Keratinocyte (primary cell): ENCODE data around the gene USHBP1.

Source experiments
- EZH2 ChIP-seq: IDR thresholded peaks from one replicate; pipeline ENCODE4 v1.6.1; 2012; ENCODE audit warnings: inconsistent platforms, mild to moderate bottlenecking, low read length, moderate library complexity
- TF ChIP-seq, protein P1 (sequence below), 3 experiments: IDR thresholded peaks in 1 of 3; conservative IDR thresholded peaks in 1 of 3; optimal IDR thresholded peaks in 1 of 3; 2 replicates in 2 of 3; 3 replicates in 1 of 3; pipeline versions ENCODE3 to v1.5.1; 2011; ENCODE audit warnings: low read length in 3 of 3, mild to moderate bottlenecking in 3 of 3, moderate library complexity in 2 of 3, control low read depth in 1 of 3, inconsistent platforms in 1 of 3; ENCODE audit not compliant: insufficient read depth in 2 of 3; ENCODE audit errors: extremely low read depth in 1 of 3

DNA sequence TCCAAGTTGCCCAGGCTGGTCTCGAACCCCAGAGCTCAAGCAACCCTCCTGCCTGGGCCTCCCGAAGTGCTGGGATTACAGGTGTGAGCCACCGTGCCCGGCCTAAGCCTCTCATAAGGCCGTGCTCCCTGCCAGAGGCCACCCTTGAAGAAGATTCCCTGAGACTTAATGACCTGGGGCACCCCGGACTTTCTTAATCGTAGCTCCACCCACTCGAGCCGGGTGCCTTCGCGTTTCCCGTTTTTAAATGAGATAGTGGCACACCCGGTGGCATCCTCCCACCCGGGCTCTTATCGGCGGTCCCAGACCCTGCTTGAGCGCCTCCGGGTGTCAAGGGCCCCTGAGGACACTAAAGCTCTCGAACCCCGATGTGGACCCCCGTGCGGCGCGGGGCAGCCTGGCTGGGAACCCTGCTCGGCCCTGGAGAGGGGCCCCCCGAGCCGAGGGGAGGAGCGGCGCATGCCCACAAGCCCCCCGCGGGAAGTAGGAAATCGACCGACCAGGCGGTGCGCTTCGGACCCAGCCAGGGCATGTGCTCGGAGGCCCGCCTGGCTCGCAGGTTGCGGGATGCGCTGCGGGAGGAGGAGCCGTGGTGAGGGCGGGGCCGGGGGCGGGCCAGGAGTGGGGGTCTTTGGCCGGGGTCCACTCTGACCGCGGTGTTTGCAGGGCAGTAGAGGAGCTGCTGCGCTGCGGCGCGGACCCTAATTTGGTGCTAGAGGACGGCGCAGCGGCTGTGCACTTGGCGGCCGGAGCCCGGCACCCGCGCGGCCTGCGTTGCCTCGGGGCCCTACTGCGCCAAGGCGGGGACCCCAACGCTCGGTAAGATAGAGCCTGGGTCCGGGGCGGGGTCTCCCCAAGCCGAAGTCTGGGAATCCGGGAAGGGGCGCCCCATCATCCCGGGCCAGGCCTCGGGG lies 17.1 kb upstream of the USHBP1 start, which contains the start of gene ANKLE1:
- TF ChIP-seq, protein P1, sequence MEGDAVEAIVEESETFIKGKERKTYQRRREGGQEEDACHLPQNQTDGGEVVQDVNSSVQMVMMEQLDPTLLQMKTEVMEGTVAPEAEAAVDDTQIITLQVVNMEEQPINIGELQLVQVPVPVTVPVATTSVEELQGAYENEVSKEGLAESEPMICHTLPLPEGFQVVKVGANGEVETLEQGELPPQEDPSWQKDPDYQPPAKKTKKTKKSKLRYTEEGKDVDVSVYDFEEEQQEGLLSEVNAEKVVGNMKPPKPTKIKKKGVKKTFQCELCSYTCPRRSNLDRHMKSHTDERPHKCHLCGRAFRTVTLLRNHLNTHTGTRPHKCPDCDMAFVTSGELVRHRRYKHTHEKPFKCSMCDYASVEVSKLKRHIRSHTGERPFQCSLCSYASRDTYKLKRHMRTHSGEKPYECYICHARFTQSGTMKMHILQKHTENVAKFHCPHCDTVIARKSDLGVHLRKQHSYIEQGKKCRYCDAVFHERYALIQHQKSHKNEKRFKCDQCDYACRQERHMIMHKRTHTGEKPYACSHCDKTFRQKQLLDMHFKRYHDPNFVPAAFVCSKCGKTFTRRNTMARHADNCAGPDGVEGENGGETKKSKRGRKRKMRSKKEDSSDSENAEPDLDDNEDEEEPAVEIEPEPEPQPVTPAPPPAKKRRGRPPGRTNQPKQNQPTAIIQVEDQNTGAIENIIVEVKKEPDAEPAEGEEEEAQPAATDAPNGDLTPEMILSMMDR (optimal IDR thresholded peaks at IDR 0.05 in 1 of 3, IDR thresholded peaks at IDR 0.05 in 1 of 3, conservative IDR thresholded peaks at IDR 0.05 in 1 of 3; ENCODE audit: extremely low read depth in 1 of 3, insufficient read depth in 2 of 3, low read length in 3 of 3), result no peak
- TF ChIP-seq EZH2, result no peak
